NCI-H146 (cell line): ENCODE results near the gene SLFN12L.

Experiments used
- DNase-seq: peaks from one replicate; lab custom pipeline; 2025; lab: John Stamatoyannopoulos, UW

SLFN12L gene

DNA sequence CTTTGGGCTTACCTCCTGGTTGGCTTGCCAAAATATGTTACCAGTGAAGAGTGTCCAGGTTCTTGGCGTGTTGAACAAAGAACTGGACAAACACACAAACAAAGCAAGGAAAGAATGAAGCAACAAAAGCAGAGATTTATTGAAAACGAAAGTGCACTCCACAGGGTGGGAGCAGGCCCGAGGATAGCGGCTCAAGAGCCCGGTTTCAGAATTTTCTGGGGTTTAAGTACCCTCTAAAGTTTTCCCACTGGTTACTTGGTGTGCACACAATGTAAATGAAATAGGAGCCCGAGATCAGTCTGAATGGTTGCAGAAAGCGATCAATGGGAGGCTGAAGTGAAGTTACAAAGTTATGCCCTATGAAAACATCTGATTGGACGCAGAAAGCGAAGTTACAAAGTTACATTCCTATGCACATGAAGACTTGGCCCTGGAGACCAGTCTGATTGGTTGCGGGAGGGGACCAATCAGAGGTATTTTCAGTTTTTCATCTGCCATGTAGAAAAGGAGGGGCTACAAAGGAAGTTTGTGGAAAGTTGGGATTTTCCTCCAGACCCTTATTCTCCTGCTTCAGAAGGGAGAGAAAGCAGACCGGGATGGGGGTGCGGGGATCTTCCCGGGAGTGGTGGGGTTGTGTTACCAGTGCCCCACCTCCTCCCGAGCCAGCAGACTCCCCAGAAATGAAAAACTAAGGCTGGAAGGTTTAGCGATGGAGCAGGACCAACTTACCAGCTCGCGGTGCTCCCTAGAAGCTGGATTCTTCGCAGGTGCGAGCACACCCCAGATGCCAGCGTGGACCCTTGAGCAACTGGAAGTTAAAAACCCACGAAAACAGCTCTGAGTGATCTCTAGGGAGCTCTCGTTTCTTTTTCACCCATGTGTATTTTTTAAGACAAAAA lies 105.1 kb downstream of the SLFN12L start, which contains the start of gene SLFN12:
SLFN12 (minus strand) TSS at position 325 of the 899 bp plus-strand sequence. CDS start 9,472 bp downstream, outside the sequence.
- DNase-seq: no peak

DNA sequence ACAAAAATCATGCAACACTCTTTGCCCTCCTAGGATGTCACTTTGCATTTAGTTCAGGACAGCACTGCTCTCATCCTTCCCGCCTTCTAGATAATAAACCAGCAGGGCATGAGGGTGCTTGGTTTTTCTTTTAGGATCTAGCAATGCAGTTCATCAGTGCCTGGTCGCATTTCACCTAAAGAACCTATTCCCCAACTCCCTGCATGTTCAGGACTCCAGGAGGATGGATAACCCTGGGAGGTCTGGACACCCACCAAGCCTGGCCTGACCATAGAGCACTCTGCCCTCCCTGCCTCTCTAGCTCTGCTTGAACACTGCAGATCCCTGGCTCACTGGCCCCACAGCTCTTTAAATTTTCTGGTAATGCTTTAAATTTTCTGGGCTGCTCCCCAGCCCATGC lies 107.8 kb downstream of the SLFN12L start:
- no peak for DNase-seq

DNA sequence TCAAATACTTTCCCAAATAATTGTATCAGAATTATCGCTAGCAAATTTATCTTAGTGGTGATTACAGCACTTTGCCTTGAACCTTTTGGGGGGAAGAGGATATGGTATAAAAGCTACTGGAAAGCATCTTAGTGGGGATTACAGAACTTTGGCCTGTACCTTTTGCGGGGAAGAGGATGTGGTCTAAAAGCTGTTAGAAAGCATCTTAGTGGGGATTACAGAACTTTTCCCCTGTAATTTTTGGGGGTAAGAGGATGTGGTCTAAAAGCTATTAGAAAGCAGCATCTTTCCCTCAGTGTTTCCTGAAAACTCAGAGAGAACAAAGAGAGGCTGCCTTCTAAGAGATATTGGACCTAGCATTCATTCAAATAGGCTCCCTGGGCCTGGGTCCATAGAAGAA lies 109.2 kb downstream of the SLFN12L start:
- no peak for DNase-seq

DNA sequence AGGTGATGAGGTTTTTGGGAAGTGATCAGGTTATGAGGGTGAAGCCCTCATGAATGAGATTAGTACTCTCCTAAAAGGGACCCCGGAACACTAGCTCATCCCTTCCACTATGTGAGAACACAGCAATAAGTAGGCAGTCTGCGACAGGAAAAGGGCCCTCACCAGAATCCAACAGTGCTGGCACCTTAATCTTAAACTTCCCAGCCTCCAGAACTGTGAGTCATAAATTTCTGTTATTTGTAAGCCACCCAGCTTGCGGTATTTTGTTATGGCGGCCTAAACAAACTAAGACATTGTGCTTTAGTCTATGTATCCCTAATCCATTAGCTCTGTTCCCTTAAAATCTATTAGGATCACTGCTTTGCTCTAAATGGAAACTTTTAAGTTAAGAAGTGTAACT lies 113.7 kb downstream of the SLFN12L start:
- no peak for DNase-seq
